OCI-LY7 (cell line): ENCODE results near the gene FGD4.

Experiments used
- CTCF ChIP-seq: fragments of 200-600 bp; sonication (generic); conservative IDR thresholded peaks from 2 replicates; pipeline ENCODE4 v1.5.1; 2014; ENCODE audit warnings: mild to moderate bottlenecking, antibody characterized with exemption, low read length, moderate library complexity, mixed read lengths
- EZH2phosphoT487 ChIP-seq: fragments of 200-600 bp; sonication (generic); IDR thresholded peaks from 2 replicates; pipeline ENCODE4 v1.6.1; 2018; ENCODE audit warnings: low read depth, borderline replicate concordance, mild to moderate bottlenecking, mixed run types, antibody characterized with exemption, low read length, moderate library complexity, mixed read lengths

GRCh38 chr12:32457251-32458025 lies 58.1 kb downstream of the FGD4 start:
- TF ChIP-seq CTCF, result no peak
- no peak for TF ChIP-seq EZH2phosphoT487
